ENCODE data around the gene SLC23A3. TPM values are rescaled to one million over a fixed set of nuclear protein-coding genes. Genes with fewer than 3 reads are reported as not detected.

Gene SLC23A3
- total RNA-seq, 1 donor from 2014 or later, result 5.4 TPM

GRCh38 chr2:219171231-219171651, 1.4 kb upstream of the SLC23A3 start:
- intact Hi-C loops (cut with DNase I), result no loop called here
- H3K4me1 ChIP-seq, result peaks cover 16% of the 10 kb centered on the region
- TF ChIP-seq POLR2A (IDR thresholded peaks at IDR 0.05) (no peak), POLR2AphosphoS5 (IDR thresholded peaks at IDR 0.05; ENCODE audit: insufficient read depth in 1 of 2, low read depth in 1 of 2) (peak; percentile 58 to 77), CTCF (IDR thresholded peaks at IDR 0.05) (peak; percentile 63 to 67 (median 65))
- H3K9me3 ChIP-seq, result no peaks in the 10 kb centered on the region
- DNase-seq (ENCODE audit: extremely low spot score in 2 of 2), result peak in 1 of 2 donors; percentile 92
- H3K27me3 ChIP-seq, result no peaks in the 10 kb centered on the region
- H3K27ac ChIP-seq, result peak overlapping the region; percentile 81
- H3K4me3 ChIP-seq, result no peak overlapping the region
- peaks cover 0 to 30% of the 10 kb centered on the region in 2 donors for H3K36me3 ChIP-seq

DNA sequence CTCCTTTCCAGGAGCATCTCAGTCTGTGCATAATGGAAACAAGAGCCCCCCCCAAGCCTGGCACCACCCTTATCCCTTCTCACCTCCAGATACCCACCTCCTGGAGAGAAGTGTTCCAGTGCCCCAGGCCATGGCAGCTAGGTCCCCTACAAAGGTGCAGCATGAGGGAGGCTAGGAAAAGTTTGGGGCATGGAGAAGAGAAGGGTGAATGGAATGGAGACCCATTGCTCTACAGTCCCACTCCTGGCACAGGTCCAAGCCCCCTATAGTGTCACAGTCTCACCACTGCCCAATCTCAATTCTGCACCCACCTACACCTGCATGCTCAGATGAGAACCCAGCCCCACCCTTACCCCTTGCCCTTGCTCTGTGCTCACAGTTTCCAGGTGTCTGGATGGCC, 897 bp downstream of the SLC23A3 start:
- Histone ChIP-seq H3K9me3 (no peaks in the 10 kb centered on the region), H3K36me3 (peaks cover 0 to 16% of the 10 kb centered on the region in 2 donors), H3K27me3 (no peaks in the 10 kb centered on the region), H3K4me1 (no peaks in the 10 kb centered on the region), H3K4me3 (no peak overlapping the region), H3K27ac (no peak overlapping the region)
- DNase-seq (ENCODE audit: extremely low spot score in 2 of 2), result peak in 1 of 2 donors; percentile 81
- intact Hi-C loops (cut with DNase I), result loop anchor here (5.0 to 10.0 kb wide), 2 partner anchors 128 to 216 kb away; partner anchors contain the start of gene DNPEP
- no peak for TF ChIP-seq CTCF (IDR thresholded peaks at IDR 0.05)
- no peak for TF ChIP-seq POLR2A (IDR thresholded peaks at IDR 0.05)
- TF ChIP-seq POLR2AphosphoS5 (IDR thresholded peaks at IDR 0.05; ENCODE audit: insufficient read depth in 1 of 2, low read depth in 1 of 2), result no peak

GRCh38 chr2:219168526-219168925, 1.3 kb downstream of the SLC23A3 start:
- no peaks in the 10 kb centered on the region for H3K9me3 ChIP-seq
- H3K4me3 ChIP-seq, result no peak overlapping the region
- intact Hi-C loops (cut with DNase I), result loop anchor here (5.0 to 10.0 kb wide), 2 partner anchors 129 to 216 kb away; partner anchors contain the start of gene DNPEP
- peak in 1 of 2 donors; percentile 76 for DNase-seq (ENCODE audit: extremely low spot score in 2 of 2)
- no peak overlapping the region for H3K27ac ChIP-seq
- no peaks in the 10 kb centered on the region for H3K4me1 ChIP-seq
- H3K36me3 ChIP-seq, result peaks cover 0 to 13% of the 10 kb centered on the region in 2 donors
- TF ChIP-seq POLR2AphosphoS5 (IDR thresholded peaks at IDR 0.05; ENCODE audit: insufficient read depth in 1 of 2, low read depth in 1 of 2) (no peak), CTCF (IDR thresholded peaks at IDR 0.05) (no peak), POLR2A (IDR thresholded peaks at IDR 0.05) (no peak)
- H3K27me3 ChIP-seq, result no peaks in the 10 kb centered on the region

DNA sequence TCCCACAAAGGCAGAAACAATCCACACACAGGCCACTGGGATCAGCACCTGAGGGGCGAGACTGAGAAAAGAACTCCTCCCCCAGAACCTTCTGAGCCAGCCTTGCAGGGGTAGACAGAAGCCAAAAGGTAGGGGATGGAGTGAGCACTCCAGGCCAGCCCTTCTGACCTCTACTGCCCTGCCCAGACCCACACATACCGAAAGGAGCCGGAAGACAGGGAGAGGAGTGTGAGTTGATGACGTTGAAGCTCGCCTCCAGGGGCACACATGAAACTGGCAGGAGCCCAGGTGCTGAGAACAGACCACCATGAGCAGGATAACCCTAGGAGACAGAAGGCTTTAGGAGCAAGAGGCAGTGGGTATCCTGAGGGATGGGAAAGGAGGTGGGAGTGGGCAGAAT, 1.8 kb downstream of the SLC23A3 start:
- no peaks in the 10 kb centered on the region for H3K27me3 ChIP-seq
- peaks cover 0 to 7% of the 10 kb centered on the region in 2 donors for H3K36me3 ChIP-seq
- no peak overlapping the region for H3K4me3 ChIP-seq
- no peaks in the 10 kb centered on the region for H3K4me1 ChIP-seq
- no peak overlapping the region for H3K27ac ChIP-seq
- TF ChIP-seq CTCF (IDR thresholded peaks at IDR 0.05) (no peak), POLR2A (IDR thresholded peaks at IDR 0.05) (no peak), POLR2AphosphoS5 (IDR thresholded peaks at IDR 0.05; ENCODE audit: insufficient read depth in 1 of 2, low read depth in 1 of 2) (no peak)
- H3K9me3 ChIP-seq, result no peaks in the 10 kb centered on the region
- intact Hi-C loops (cut with DNase I), result loop anchor here (5.0 to 10.0 kb wide), 2 partner anchors 129 to 217 kb away; partner anchors contain the start of gene DNPEP
- DNase-seq (ENCODE audit: extremely low spot score in 2 of 2), result peak in 1 of 2 donors; percentile 62
